Karpas-422 (cell line): ENCODE measurements around the gene LCOR. TPM values are rescaled to one million over a fixed set of nuclear protein-coding genes. Genes with fewer than 3 reads are reported as not detected.
"Not testable (repeated sequence)": the region's sequence is repeated elsewhere in the genome, so short reads cannot be mapped to it uniquely, and the experiment has no call there.

Source experiments
- DNase-seq: peaks from one replicate; pipeline ENCODE4 v3.0.0-alpha.2; 2015
- H2AFZ ChIP-seq: fragments of 200-600 bp; sonication (generic); 2 replicates; pipeline ENCODE4 v1.6.1; 2014; ENCODE audit warnings: antibody characterized with exemption, low read length, mixed read lengths
- H3K27ac ChIP-seq: fragments of 200-600 bp; sonication (generic); 2 replicates; pipeline ENCODE4 v1.5.1; 2014; ENCODE audit warnings: mild to moderate bottlenecking, low read length, moderate library complexity
- H3K27me3 ChIP-seq: fragments of 200-600 bp; sonication (generic); 2 replicates; pipeline ENCODE4 v1.6.1; 2014; ENCODE audit warnings: low read length, mixed read lengths
- H3K36me3 ChIP-seq: fragments of 200-600 bp; sonication (generic); 2 replicates; pipeline ENCODE4 v1.6.1; 2014; ENCODE audit warnings: low read length, mixed read lengths; ENCODE audit not compliant: insufficient read depth
- H3K4me1 ChIP-seq: fragments of 200-600 bp; sonication (generic); 2 replicates; pipeline ENCODE4 v1.6.1; 2014; ENCODE audit warnings: mild to moderate bottlenecking, low read length, mixed read lengths
- H3K4me2 ChIP-seq: fragments of 200-600 bp; sonication (generic); 2 replicates; pipeline ENCODE4 v1.6.1; 2014; ENCODE audit warnings: low read length, low read depth, mild to moderate bottlenecking; ENCODE audit not compliant: poor library complexity, severe bottlenecking
- H3K4me3 ChIP-seq: fragments of 200-600 bp; sonication (generic); 2 replicates; pipeline ENCODE4 v1.5.1; 2014; ENCODE audit warnings: mild to moderate bottlenecking, antibody characterized with exemption, low read length, mixed read lengths
- H3K79me2 ChIP-seq: fragments of 200-600 bp; sonication (generic); 2 replicates; pipeline ENCODE4 v1.6.1; 2014; ENCODE audit warnings: mild to moderate bottlenecking, low read length, mixed read lengths
- H3K9ac ChIP-seq: fragments of 200-600 bp; sonication (generic); 2 replicates; pipeline ENCODE4 v1.6.0; 2014; ENCODE audit warnings: low read length
- H3K9me2 ChIP-seq: fragments of 200-600 bp; sonication (generic), shearing (Covaris generic); replicated peaks from 2 replicates; pipeline ENCODE4 v1.6.0; 2014; ENCODE audit warnings: mild to moderate bottlenecking, low read length, moderate library complexity; ENCODE audit not compliant: insufficient read depth
- H3K9me3 ChIP-seq: fragments of 300-700, 200-600 bp; sonication (generic); 2 replicates; pipeline ENCODE4 v1.6.1; 2014; ENCODE audit warnings: low read length, mixed read lengths
- H4K20me1 ChIP-seq: fragments of 200-600 bp; sonication (generic); 2 replicates; pipeline ENCODE4 v1.6.1; 2014; ENCODE audit warnings: mild to moderate bottlenecking, antibody characterized with exemption, low read length, low read depth; ENCODE audit not compliant: insufficient read depth
- total RNA-seq: library from RNA; depleted of rRNA; stranded (reverse); fragments of >200 nt; shearing (Covaris generic); gene quantifications from 2 replicates; pipeline ENCODE4 v1.2.3, GENCODE V29; 2014; ENCODE audit warnings: low replicate concordance

Gene LCOR
- total RNA-seq, 1 experiment from 2014 or later, result 24.3 TPM

GRCh38 chr10:96843823-96844222 is 11.7 kb downstream of the LCOR start:
- no peaks in the 10 kb centered on the region for H3K9me3 ChIP-seq
- DNase-seq, result no peak
- H3K27ac ChIP-seq, result no peak overlapping the region
- H3K4me2 ChIP-seq, result no peak overlapping the region
- no peaks in the 10 kb centered on the region for H3K27me3 ChIP-seq
- H3K9ac ChIP-seq, result no peak overlapping the region
- peaks cover 11% of the 10 kb centered on the region for H3K4me1 ChIP-seq
- 0 out of 2 replicates have a peak, but pooled peaks cover 17% of the 10 kb centered on the region for H4K20me1 ChIP-seq
- no peaks in the 10 kb centered on the region for H3K36me3 ChIP-seq
- no peak overlapping the region for H2AFZ ChIP-seq
- no peak overlapping the region for H3K4me3 ChIP-seq
- H3K79me2 ChIP-seq, result peaks cover 95% of the 10 kb centered on the region
- H3K9me2 ChIP-seq, result no peaks in the 10 kb centered on the region

- no peaks in the 10 kb centered on the region for H3K4me1 ChIP-seq
- H3K4me3 ChIP-seq, result no peak overlapping the region
- H3K36me3 ChIP-seq, result no peaks in the 10 kb centered on the region
- H3K27ac ChIP-seq, result no peak overlapping the region
- peaks cover 95% of the 10 kb centered on the region for H3K79me2 ChIP-seq
- no peak overlapping the region for H2AFZ ChIP-seq
- H3K9me2 ChIP-seq, result no peaks in the 10 kb centered on the region
- H3K9ac ChIP-seq, result no peak overlapping the region
- no peaks in the 10 kb centered on the region for H3K9me3 ChIP-seq
- DNase-seq, result no peak
- no peak overlapping the region for H3K4me2 ChIP-seq
- H4K20me1 ChIP-seq, result 0 out of 2 replicates have a peak, but pooled peaks cover 11% of the 10 kb centered on the region
- H3K27me3 ChIP-seq, result no peaks in the 10 kb centered on the region
These were observed 14.3 kb downstream of the LCOR start for GRCh38 chr10:96846395-96846794.

- no peak overlapping the region for H3K4me3 ChIP-seq
- no peak for DNase-seq
- no peak overlapping the region for H2AFZ ChIP-seq
- H3K4me2 ChIP-seq, result no peak overlapping the region
- no peaks in the 10 kb centered on the region for H3K9me2 ChIP-seq
- H3K9me3 ChIP-seq, result no peaks in the 10 kb centered on the region
- no peaks in the 10 kb centered on the region for H3K4me1 ChIP-seq
- no peak overlapping the region for H3K27ac ChIP-seq
- no peak overlapping the region for H3K9ac ChIP-seq
- peaks cover 96% of the 10 kb centered on the region for H3K79me2 ChIP-seq
- no peaks in the 10 kb centered on the region for H3K27me3 ChIP-seq
- H4K20me1 ChIP-seq, result 0 out of 2 replicates have a peak, but pooled peaks cover 11% of the 10 kb centered on the region
- no peaks in the 10 kb centered on the region for H3K36me3 ChIP-seq
These were observed 14.8 kb downstream of the LCOR start for GRCh38 chr10:96846926-96847325.

- not testable (repeated sequence) for H3K27me3 ChIP-seq, H3K36me3 ChIP-seq, H3K4me1 ChIP-seq, H3K9me3 ChIP-seq, DNase-seq, H3K4me3 ChIP-seq, H2AFZ ChIP-seq, H3K9ac ChIP-seq, H3K4me2 ChIP-seq, H3K27ac ChIP-seq, H3K9me2 ChIP-seq
- H4K20me1 ChIP-seq, result 0 out of 2 replicates have a peak, but pooled peaks cover 11% of the 10 kb centered on the region
- H3K79me2 ChIP-seq, result peaks cover 96% of the 10 kb centered on the region
These were observed 15.3 kb downstream of the LCOR start for GRCh38 chr10:96847356-96847755.

GRCh38 chr10:96850113-96850512 is 18.0 kb downstream of the LCOR start:
- peaks cover 97% of the 10 kb centered on the region for H3K79me2 ChIP-seq
- no peaks in the 10 kb centered on the region for H3K9me2 ChIP-seq
- no peaks in the 10 kb centered on the region for H3K9me3 ChIP-seq
- no peaks in the 10 kb centered on the region for H3K4me1 ChIP-seq
- no peak for DNase-seq
- 0 out of 2 replicates have a peak, but pooled peaks cover 4% of the 10 kb centered on the region for H4K20me1 ChIP-seq
- H3K27me3 ChIP-seq, result no peaks in the 10 kb centered on the region
- H3K4me3 ChIP-seq, result no peak overlapping the region
- no peak overlapping the region for H3K9ac ChIP-seq
- H2AFZ ChIP-seq, result no peak overlapping the region
- H3K36me3 ChIP-seq, result no peaks in the 10 kb centered on the region
- H3K27ac ChIP-seq, result no peak overlapping the region
- H3K4me2 ChIP-seq, result no peak overlapping the region

- Histone ChIP-seq H3K4me3 (no peak overlapping the region), H3K9me2 (no peaks in the 10 kb centered on the region), H3K4me2 (no peak overlapping the region), H3K27me3 (no peaks in the 10 kb centered on the region), H3K36me3 (no peaks in the 10 kb centered on the region), H3K27ac (no peak overlapping the region), H3K9me3 (no peaks in the 10 kb centered on the region), H4K20me1 (0 out of 2 replicates have a peak, but pooled peaks cover 4% of the 10 kb centered on the region), H3K4me1 (no peaks in the 10 kb centered on the region), H3K9ac (no peak overlapping the region), H3K79me2 (peaks cover 99% of the 10 kb centered on the region), H2AFZ (no peak overlapping the region)
- DNase-seq, result no peak
These were observed 18.7 kb downstream of the LCOR start for GRCh38 chr10:96850825-96851224.

DNA sequence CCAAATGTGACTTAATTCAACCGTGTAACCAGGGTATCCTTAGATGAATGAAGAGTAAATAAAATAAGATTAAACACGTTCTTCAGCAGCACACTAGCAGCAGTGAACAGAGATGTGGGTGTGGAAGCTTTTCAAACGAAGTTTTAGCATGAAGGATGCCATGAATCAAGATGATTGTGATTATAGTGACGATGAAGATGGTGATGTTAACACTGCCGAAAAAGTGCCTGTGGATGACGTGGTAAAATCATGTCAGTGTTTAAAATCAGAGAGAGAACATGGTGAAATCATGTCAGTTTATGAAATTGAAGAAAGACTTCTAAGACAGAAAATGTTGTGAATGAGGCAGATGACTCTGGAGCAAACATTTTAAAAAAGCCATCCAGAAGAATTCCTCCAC is 19.2 kb downstream of the LCOR start:
- H3K27ac ChIP-seq, result no peak overlapping the region
- no peak overlapping the region for H2AFZ ChIP-seq
- no peaks in the 10 kb centered on the region for H3K27me3 ChIP-seq
- H3K4me1 ChIP-seq, result peaks cover under 1% of the 10 kb centered on the region
- DNase-seq, result no peak
- H3K4me3 ChIP-seq, result no peak overlapping the region
- H3K79me2 ChIP-seq, result peaks cover 97% of the 10 kb centered on the region
- no peak overlapping the region for H3K4me2 ChIP-seq
- H3K9me2 ChIP-seq, result no peaks in the 10 kb centered on the region
- no peaks in the 10 kb centered on the region for H3K9me3 ChIP-seq
- H4K20me1 ChIP-seq, result 0 out of 2 replicates have a peak, but pooled peaks cover 4% of the 10 kb centered on the region
- no peak overlapping the region for H3K9ac ChIP-seq
- no peaks in the 10 kb centered on the region for H3K36me3 ChIP-seq

- Histone ChIP-seq H3K9me2 (no peaks in the 10 kb centered on the region), H4K20me1 (no peaks in the 10 kb centered on the region), H3K9ac (no peak overlapping the region), H3K4me2 (no peak overlapping the region), H3K4me1 (peaks cover 5% of the 10 kb centered on the region), H3K79me2 (peaks cover 98% of the 10 kb centered on the region), H3K4me3 (no peak overlapping the region), H3K27ac (no peak overlapping the region), H2AFZ (no peak overlapping the region), H3K36me3 (peaks cover 4% of the 10 kb centered on the region; the same call in 1 of the 2 replicates), H3K9me3 (no peaks in the 10 kb centered on the region), H3K27me3 (no peaks in the 10 kb centered on the region)
- DNase-seq, result no peak
These were observed 24.2 kb downstream of the LCOR start for GRCh38 chr10:96856317-96856716.
